Cortex of kidney (tissue), 1 donor: ENCODE measurements around the gene SLC38A10.

Experiments
- DNase-seq: peaks from one replicate; lab custom pipeline; 2025; lab: John Stamatoyannopoulos, UW

The SLC38A10 gene

DNA sequence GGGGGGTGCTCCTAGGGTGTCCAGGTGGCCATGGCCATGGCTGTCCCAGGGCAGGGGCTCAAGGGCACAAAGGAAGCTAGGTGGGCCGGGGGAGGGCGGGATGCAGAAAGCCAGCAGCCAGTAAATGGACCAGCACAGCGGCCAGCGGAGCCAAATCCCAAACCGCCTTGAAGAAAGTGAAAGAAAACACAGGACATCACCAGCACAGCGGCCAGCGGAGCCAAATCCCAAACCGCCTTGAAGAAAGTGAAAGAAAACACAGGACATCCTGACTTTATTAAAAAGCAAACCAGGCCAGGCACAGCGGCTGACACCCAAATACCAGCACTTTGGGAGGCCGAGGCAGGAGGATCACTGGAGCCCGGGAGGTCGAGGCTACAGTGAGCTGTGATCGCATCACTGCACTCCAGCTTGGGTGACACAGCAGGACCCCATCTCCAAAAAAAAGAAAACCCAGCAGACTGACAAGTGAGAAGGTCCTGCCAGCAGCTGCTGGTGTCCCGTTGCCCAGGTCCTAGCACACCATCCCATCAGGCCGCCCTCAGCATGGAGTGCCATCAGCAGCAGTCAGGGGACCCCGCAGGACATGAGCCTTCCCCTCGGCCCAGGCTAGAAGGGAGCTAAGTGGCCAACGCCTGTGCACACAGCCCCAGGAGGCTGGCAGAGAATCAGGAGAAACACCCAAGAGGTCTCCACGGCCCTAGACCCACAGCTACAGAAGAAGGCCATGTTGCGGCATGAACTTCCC, 17.0 kb downstream of the SLC38A10 start:
- no peak for DNase-seq

DNA sequence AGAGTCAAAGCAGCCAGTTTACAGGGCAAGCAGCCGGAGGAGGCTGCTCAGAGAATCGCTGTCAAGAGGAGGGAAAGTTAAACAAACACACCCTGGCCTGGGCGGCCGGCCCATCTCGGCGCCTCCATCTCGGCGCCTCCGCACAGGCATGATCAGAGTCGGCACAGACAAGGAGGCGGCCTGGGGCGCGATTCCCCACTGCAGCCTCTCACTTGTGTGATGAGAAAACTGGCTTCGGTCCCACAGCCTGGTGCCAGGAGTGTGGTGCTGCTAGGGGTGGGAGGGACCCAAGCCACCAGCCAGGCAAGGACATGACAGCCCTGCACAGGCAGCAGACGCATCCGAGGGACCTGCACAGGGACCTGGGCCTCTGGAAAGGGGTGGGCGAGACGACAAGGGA, 17.7 kb downstream of the SLC38A10 start:
- DNase-seq, result no peak

DNA sequence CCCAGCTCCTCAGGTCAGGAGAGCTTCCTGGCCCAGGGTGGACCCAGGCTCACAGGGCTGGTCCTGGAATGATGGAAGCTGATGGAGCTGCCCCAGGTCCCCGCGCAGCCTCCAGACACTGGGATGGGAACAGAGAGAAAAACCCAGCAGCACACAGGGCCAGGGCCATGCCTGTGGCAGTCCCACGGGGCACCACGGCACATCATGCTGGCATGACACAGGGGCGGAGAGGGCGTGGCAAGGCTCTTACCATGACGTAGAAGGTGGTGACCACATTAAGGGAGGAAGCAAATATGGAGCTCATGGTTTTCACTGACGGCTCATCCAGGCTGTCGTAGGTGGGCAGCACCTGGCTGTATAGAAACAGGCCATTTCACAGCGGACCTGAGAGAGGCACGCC, 18.3 kb downstream of the SLC38A10 start:
- no peak for DNase-seq

DNA sequence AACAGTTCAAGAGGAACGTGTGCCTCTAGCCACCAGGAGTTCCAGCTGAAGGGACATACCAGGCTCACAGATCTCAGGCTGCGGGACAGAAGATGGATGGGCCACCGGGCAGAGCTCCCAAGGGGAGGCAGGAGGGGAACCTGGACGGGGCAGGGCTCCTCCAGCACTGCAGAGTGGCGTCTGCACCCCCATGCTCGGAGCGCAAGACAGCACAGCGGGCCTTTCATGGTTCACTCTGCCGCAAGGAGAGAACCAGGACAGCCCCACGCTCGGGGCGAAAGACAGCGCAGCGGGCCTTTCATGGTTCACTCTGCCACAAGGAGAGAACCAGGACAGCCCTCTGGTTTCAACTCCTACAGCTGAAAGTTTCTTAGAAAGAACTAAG, 20.6 kb downstream of the SLC38A10 start:
- no peak for DNase-seq

DNA sequence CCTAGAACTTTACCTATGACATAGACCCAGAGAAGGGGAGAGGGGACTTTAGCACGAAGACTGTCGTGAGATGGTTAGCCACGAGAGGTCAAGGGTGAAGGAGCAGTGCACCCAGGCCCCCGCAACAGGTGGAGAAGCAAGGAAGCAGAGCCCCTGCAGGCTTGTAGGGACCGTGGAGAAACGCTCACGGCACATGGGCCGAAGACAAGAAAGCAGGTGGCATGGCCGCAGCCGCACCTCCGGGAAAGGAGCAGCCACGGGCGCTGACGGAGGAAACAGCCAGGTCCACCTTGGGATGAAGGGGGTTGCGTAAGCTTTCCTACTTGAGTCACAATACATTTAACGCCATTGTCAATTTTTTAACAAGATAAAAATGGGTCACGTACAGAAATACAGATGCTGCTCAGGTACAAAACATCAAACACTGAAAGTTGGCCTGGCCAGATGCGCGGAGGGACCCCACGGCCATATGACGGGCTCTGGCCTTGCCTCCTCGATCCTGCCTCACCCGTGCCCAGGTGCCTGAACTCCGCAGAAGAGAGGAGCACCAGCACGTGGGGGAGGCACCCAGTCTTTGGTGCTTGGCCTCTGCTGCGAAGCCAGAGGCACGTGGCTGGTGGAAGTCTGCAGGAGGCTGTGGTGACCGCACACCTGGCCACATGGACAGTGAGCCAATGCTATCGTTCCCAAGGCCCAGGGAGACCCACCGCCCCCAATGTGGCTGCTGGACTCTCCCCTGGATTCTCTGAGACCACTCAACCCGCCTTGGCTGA, 21.2 kb downstream of the SLC38A10 start:
- no peak for DNase-seq

DNA sequence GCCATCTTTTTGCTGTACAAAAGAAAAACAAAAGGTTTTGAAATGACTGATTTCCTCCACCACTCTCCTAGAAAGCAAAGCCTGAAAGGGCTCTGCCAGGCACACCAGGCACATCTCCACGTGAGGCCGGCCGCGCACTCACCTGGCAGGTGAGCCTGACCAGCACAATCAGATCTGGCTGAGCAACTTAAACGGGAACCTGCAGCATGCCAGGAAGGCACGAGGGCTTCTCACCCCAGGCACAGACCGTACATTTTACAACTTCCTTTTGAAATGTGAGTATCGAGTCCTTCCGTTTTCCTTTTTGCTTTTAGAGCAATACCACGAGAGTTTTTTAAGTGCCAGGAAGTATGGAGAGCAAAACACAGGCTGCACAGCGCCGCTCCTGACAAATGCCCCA, 22.5 kb downstream of the SLC38A10 start:
- no peak for DNase-seq

DNA sequence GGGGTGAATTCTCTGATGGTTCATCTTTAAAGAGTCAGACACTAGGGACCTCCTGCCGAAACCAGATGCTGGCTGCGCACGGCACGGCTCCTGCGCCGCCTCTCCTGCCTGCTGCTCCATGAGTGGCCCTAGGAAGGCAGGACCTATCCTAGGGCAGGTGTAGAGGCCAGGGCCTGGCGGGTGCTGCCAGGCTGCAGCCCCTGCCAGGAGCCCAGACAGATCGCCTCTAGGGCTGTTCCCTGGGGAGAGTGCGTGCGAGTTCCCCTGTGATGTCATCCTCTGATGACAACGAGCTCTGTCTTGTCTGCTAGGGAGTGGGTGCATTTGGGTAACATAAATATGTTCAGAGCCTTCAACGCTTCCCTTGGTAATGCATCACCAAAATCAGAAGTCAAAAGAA, 23.9 kb downstream of the SLC38A10 start:
- DNase-seq, result no peak

DNA sequence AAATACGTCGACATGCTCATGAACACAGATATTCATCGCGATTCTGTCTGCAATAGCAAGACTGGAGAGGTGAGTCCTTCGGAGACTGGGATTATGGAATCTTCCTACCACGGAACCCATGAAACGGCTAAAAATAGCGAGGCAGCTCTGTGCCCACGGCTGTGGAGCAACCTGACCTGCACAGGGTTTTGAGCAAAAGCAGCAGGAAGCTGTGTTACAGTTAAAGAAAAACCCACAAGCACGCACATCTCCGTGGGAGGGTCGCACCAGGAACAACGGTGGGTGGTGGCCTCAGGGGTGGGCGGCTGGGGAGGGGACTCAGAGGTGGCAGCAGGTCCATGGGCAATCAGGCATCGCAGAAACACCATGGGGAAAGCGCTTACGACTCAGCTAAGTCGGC, 24.8 kb downstream of the SLC38A10 start:
- no peak for DNase-seq

DNA sequence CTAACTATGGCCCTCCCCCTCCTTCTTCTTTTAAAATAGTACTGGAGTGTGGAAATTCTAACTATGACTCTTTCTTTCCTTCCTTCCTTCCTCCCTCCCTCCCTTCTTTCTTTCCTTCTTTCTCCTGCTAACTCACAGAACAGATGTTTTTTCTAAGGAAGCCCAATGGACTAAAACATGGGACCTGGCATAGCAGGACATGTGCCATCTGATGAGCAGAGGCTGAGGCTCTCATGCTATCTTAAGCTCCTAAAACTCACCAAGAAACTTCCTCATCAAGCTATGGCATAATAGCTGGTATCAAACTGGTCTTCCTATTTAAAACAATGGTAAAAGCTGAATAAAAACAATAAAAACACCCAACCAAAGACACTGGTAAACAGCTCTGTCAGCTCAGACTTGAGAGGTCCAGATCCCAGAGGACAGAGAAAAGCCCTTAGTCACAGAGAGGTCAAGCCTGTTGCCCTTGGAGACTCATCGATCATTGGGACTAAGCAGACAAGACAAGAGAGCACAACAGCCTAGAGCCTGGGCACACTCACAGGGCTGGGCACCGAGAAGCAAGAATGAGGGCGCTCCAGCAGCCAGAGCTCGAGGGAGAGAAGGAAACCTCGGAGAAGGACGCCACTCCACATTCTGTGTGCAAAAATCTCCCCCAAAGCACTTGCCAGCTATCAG, 27.6 kb downstream of the SLC38A10 start:
- DNase-seq, result no peak

DNA sequence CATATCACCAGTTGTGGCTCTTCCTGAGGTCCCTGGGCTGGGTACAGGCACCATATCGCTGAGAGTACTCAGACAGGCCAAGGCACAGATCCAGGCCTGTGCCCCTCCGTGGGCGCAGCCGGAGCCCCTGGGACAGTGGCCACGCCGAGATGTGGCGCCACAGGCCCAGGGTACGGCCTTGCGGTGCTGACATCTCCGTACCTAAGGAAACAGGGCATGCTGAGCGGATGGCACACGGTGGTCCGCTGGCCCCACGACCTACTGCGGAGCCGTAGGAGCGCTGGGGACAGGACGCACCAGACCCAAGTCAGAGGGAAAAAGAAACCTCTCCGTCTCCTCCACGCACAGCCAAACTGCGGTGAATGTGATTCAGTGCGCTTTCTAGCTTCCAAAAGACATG, 29.5 kb downstream of the SLC38A10 start:
- DNase-seq, result no peak

DNA sequence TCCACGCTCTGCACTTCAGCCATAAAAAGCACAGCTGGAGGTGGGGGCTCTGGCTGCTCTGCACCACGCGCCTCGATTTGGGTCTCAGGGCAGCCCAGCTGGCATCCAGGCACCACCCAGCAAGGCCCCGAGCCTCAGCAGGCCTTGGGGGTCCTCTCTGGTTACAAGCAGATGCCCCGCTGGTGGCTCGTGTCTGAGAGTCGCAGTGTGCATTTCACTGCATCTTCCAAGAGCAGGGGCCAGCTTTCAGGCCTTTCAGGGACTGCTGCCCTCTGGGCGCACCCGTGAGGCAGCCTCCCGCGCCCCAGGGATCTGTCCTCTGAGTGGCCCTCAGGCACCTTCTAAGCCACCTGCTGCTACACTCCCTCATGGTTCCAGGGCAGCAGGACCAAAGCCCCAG, 30.5 kb downstream of the SLC38A10 start:
- DNase-seq, result no peak

DNA sequence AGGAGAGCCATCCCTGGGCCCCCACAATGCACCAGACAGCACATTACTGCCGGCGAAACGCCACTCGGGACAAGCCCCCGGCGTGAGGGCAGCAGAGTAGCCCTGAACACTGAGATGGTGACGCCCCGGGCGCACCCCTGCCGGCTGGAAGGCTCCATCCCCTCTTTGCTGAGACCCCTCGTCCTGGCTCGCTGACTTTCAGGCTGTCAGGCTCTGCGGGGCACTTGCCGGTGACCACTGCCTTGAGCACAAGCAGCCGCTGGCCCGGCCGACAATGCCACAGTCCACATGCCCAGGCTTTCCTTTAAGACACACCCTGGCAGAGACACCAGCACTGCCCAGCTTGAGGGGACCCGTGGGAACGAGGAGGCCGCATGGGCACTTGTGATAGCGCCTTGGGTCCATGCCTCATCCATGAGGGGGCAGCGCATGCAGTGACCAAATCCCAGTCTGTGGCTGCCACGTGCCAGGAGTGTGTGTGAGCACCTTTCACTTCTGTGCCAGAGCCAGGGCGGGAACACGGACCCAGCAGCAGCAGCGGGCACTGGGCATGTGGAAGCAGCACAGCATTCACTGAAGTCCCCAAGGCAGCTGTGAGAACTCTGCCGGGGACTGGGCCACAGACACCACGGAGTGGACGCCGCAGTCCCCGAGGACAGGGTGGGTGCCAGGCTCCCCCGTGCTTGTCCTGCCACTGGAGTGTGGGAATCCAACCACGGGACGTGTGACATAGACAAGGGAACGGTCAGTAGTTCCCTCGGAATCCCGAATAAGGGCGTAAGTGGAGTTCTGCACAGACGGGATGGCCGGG, 31.5 kb downstream of the SLC38A10 start:
- no peak for DNase-seq

DNA sequence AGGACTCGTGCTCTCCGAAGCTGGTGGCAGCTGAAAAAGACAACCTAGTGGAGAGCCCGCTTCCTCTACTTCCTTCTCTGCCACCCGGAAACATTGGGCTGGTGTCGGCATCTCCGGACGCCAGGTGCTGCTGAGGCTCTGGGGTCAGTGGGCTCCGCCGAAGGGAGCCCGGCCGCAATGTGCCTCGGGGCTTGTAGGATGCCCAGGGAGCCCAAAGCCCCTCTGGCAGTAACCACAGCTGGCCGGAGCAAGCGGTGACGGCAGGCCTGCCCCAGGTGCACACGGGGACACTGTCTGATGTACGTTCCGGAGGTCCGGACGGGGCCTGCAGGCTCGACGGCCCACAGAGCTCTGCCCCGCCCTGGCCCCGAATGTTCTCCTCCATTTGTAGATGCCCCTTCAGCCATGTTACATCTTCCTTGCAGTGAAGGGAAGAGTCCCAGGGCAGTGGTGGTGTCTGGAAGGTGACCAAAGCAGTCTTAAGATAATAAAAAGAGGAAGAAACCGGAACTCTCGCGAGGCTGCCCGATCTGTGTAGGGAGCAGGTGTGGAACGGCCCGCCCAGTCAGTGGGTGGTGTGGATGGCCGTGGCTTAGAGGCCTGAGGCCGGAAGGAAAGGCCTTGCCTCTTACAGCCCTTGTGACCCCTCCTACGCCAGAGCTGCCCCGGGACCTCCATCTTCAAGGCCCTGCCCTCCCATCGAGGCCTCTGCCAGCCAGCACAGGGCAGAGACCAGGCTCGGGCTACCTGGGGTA, 33.3 kb downstream of the SLC38A10 start:
- no peak for DNase-seq

DNA sequence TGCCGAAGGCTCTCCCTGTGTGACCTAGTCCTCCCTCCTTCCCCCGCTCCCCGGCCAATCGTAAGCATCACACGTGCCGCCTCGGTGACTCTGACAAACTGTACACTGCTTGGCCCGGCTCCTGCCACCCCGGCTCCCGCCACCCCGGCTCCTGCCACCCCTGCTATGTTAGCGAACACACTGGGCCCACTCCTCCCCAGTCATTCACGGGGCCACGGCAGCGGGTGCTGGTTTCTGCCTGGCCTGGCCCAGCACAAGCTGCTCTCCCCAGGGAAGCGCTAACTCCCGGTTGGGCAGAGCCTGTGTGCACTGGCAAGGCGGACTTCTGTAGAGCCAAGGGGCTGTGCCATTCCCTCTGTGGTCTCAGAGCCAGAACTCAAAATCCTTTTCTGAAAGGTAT, 34.0 kb downstream of the SLC38A10 start:
- no peak for DNase-seq

DNA sequence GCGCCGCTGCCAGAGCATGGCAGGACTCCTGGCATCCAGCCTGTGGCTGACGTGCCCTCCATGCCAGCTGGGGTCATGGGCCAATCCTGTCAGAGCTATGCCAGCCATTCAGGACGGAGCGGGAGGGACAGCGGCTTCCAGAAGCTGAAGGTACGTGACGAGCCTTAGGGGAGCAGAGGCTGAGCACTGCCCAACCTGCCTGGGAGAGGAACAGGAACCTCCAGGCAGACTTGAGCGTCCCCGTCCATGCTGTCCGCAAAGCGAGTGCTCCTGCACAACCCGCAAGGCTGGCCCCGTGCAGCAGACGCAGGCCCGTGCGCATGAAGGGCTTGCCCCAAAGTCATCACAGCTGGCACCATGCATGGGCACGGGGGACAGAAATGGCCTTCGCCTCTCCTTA, 34.5 kb downstream of the SLC38A10 start:
- DNase-seq, result no peak

DNA sequence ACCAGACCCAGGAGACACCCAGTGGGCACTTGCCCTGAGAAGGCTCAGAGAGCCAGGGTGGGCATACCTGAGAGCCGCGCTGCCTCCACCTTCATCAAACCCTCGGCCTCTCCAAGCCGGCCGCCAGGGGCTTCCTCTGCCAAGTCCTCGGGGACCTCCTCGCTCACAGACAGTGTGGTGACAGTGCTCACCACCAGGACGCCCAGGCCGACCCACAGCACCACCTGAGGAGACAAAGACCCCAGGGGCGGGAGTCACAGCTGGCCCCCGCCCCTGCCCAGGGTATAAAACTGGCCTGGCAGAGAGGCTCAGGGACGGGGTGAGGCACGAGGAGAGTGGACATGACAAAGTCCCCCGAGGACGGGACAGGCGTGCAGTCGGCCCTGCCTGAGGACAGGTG, 34.9 kb downstream of the SLC38A10 start:
- no peak for DNase-seq

DNA sequence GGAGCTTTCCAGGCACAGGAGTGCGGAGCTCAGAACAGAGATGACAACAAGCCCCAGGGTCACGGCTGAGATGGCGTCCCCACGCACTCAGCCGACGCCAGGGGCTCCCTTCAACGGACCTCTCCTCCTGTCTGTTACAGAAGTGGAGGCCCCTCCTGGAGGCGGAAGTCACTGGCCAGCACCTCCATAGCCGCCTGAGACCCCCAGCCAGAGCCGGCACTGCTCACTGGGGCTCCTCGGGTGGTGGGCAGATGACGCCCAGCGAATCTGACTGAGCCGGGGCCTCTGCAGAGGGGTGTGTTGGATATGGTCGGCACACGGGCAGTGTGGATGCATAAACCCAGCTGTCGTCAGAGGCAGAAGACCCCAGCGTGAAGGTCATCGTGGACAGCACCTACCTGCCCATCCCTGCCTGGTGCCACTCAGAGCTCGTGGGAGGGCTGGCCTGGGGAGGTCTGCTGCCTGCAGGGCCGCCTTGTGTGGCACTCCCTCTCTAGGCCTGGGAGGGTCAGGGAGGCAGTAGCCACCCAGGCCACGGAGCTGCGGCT, 36.0 kb downstream of the SLC38A10 start:
- DNase-seq, result no peak

DNA sequence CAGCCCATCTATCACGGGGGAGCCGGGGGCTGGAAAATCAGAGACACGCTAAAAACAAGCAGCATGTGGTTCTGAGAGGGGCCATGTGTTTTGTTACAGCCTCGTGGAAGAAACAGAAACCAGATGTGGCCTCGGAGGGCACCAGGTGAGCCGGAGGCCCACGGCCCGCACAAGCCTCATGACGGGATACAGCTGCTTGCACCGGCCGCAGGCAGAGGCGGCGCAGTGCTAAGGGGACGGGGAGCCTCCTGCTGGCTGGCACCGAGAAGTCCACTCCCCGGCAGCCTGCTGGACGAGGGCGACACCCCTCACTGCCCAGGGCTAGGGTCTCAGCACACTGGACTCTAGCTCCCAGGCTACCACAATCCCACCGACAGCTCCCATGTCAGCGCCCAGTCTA, 36.8 kb downstream of the SLC38A10 start:
- DNase-seq, result no peak

DNA sequence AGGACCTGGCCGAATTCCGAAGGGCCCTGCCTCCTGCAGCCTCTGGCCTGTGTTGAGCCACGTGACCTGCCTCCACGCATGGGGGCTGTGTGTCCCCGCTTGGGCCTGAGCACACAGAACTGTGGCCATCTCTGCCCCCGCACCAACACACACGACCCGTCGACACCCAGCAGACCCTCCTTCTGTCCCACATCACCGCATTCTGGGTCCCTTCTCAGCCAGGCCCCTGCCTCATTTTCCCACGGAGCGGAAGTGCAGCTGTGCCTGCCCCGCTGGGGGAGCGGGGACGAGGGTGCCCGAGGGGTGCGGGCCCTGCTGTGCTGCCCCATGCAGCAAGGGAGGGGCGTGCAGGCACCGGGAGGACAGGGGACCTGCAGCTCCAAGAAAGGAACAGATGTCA, 37.6 kb downstream of the SLC38A10 start:
- DNase-seq, result no peak

DNA sequence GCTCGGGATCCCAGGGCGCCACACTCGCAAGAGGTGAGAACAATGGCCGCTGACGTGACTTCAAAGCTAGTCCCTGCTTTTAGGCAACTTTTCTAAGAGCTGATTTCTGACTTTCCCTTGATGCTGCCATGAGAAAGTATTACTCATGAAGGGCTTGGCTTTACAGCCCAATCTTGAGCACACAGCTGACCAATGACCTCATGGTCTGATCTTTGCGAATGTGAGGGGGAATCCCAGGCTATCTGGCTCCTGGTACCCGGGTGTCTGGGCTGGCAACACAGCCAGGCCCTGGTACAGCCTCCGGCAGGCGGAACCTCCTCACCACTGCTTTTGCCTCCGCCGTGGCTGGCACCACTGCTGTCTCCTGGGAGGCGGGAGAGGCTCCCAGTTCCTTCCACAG, 38.5 kb downstream of the SLC38A10 start:
- DNase-seq, result no peak
